IMR-90 (cell line): Measurements from ENCODE around the gene ATOH8. TPM values are rescaled to one million over a fixed set of nuclear protein-coding genes. Genes with fewer than 3 reads are reported as not detected.

ENCODE experiments used
- ATAC-seq: fragments of 200-7000 bp; cut with Tn5 transposase; 2 replicates; pipeline ENCODE4 v1.9.1; 2020; ENCODE audit warnings: low read depth, mild to moderate bottlenecking, moderate library complexity
- BruUV-seq: library from RNA; stranded (reverse); fragments of 400-500 nt; replicated peaks from 2 replicates; lab custom pipeline; 2021; lab: Mats Ljungman, UMichigan
- CTCF ChIA-PET: fragments of 300-600 bp; formaldehyde crosslinking; extraction: SDS; loops from one replicate; lab custom pipeline; 2021; ENCODE audit warnings: antibody characterized with exemption; lab: Yijun Ruan, JAX
- POLR2A ChIA-PET: fragments of 300-600 bp; sonication (Branson Sonifier 250); formaldehyde crosslinking; loops from one replicate; lab custom pipeline; 2022; ENCODE audit warnings: antibody characterized with exemption; ENCODE audit not compliant: unreplicated experiment; lab: Charles Lee
- DNase-seq: peaks from one replicate; pipeline ENCODE4 v3.0.0; 2013
- H2AFZ ChIP-seq: replicated peaks from 2 replicates; pipeline ENCODE3; 2013; ENCODE audit warnings: low read length, mild to moderate bottlenecking; ENCODE audit not compliant: poor library complexity
- H2AK5ac ChIP-seq: 2 replicates; pipeline ENCODE4 v1.6.1; 2013; ENCODE audit warnings: low read depth, low read length, inconsistent platforms
- H2AK9ac ChIP-seq: replicated peaks from 2 replicates; pipeline ENCODE3; 2013; ENCODE audit warnings: mild to moderate bottlenecking, low read depth, low read length, moderate library complexity; ENCODE audit not compliant: poor library complexity
- H2BK120ac ChIP-seq: 2 replicates; pipeline ENCODE4 v1.6.1; 2013; ENCODE audit warnings: low read depth, low read length, inconsistent platforms
- H2BK15ac ChIP-seq: 3 replicates; pipeline ENCODE4 v1.6.1; 2013; ENCODE audit warnings: low read depth, low read length, inconsistent platforms
- H2BK20ac ChIP-seq: 2 replicates; pipeline ENCODE4 v1.6.1; 2013; ENCODE audit warnings: low read depth, mild to moderate bottlenecking, inconsistent platforms, low read length, moderate library complexity
- H2BK5ac ChIP-seq: 2 replicates; pipeline ENCODE4 v1.6.1; 2013; ENCODE audit warnings: mild to moderate bottlenecking, low read depth, low read length, inconsistent platforms; ENCODE audit not compliant: poor library complexity, severe bottlenecking
- H3K14ac ChIP-seq: replicated peaks from 2 replicates; pipeline ENCODE4 v1.6.1; 2013; ENCODE audit warnings: low read depth, low read length, inconsistent platforms
- H3K18ac ChIP-seq: 2 replicates; pipeline ENCODE4 v1.6.1; 2013; ENCODE audit warnings: low read depth, low read length, control low read depth
- H3K23ac ChIP-seq: 2 replicates; pipeline ENCODE4 v1.6.1; 2013; ENCODE audit warnings: low read depth, low read length, inconsistent platforms
- H3K27ac ChIP-seq: 2 replicates; pipeline ENCODE4 v1.5.1; 2013; ENCODE audit warnings: mild to moderate bottlenecking, control low read depth, low read length; ENCODE audit not compliant: insufficient read depth
- H3K27me3 ChIP-seq: 2 replicates; pipeline ENCODE4 v1.6.1; 2013; ENCODE audit warnings: low read length; ENCODE audit not compliant: control insufficient read depth, insufficient read depth
- H3K36me3 ChIP-seq: 2 replicates; pipeline ENCODE4 v1.6.1; 2013; ENCODE audit warnings: low read length, mixed read lengths; ENCODE audit not compliant: control insufficient read depth, insufficient read depth
- H3K4ac ChIP-seq: 2 replicates; pipeline ENCODE4 v1.6.1; 2013; ENCODE audit warnings: low read depth, low read length, inconsistent platforms
- H3K4me1 ChIP-seq: 2 replicates; pipeline ENCODE4 v1.6.1; 2013; ENCODE audit warnings: low read length, mixed read lengths; ENCODE audit not compliant: control insufficient read depth, insufficient read depth
- H3K4me2 ChIP-seq: 2 replicates; pipeline ENCODE4 v1.6.1; 2013; ENCODE audit warnings: low read depth, mild to moderate bottlenecking, control low read depth, low read length, moderate library complexity
- H3K4me3 ChIP-seq: 2 replicates; pipeline ENCODE4 v1.5.1; 2013; ENCODE audit warnings: low read depth, mild to moderate bottlenecking, control low read depth, low read length, moderate library complexity; ENCODE audit not compliant: insufficient read depth
- H3K56ac ChIP-seq: 2 replicates; pipeline ENCODE4 v1.6.1; 2013; ENCODE audit warnings: low read length, inconsistent platforms; ENCODE audit not compliant: insufficient read depth; ENCODE audit errors: extremely low read depth
- H3K79me1 ChIP-seq, 2 experiments: 2 replicates each; pipeline ENCODE4 v1.6.1; 2013; ENCODE audit warnings: low read length in 2 of 2, inconsistent platforms in 1 of 2, low read depth in 1 of 2
- H3K9ac ChIP-seq: 2 replicates; pipeline ENCODE4 v1.6.1; 2013; ENCODE audit warnings: low read depth, low read length, control low read depth
- H3K9me1 ChIP-seq: 2 replicates; pipeline ENCODE4 v1.6.1; 2013; ENCODE audit warnings: low read length, inconsistent platforms; ENCODE audit not compliant: insufficient read depth
- H3K9me3 ChIP-seq: 2 replicates; pipeline ENCODE4 v1.6.1; 2013; ENCODE audit warnings: low read length; ENCODE audit not compliant: control insufficient read depth, insufficient read depth
- H4K20me1 ChIP-seq: 2 replicates; pipeline ENCODE4 v1.6.1; 2013; ENCODE audit warnings: low read length, inconsistent platforms; ENCODE audit not compliant: insufficient read depth
- H4K5ac ChIP-seq: 2 replicates; pipeline ENCODE4 v1.6.1; 2013; ENCODE audit warnings: mild to moderate bottlenecking, low read depth, low read length, control low read depth
- H4K8ac ChIP-seq, 2 experiments: 2 replicates each; pipeline ENCODE4 v1.6.1; 2013; ENCODE audit warnings: low read depth in 2 of 2, low read length in 2 of 2, control low read depth in 1 of 2, inconsistent platforms in 1 of 2
- H4K91ac ChIP-seq: 2 replicates; pipeline ENCODE4 v1.6.1; 2013; ENCODE audit warnings: low read depth, low read length, inconsistent platforms; ENCODE audit not compliant: insufficient read depth
- CEBPB ChIP-seq: IDR thresholded peaks from 2 replicates; pipeline ENCODE4 v1.6.1; 2012; ENCODE audit warnings: low read depth, low read length, improper control_type of control experiment
- RAD21 ChIP-seq: IDR thresholded peaks from 2 replicates; pipeline ENCODE4 v1.6.1; 2012; ENCODE audit warnings: low read length, improper control_type of control experiment
- WGBS, 2 experiments: methylation state at CpG; one replicate each; pipeline versions ENCODE4 v1.1.5 to v1.1.7; 2013; ENCODE audit warnings: missing lambda C conversion rate in 2 of 2; ENCODE audit not compliant: insufficient read length in 1 of 2; ENCODE audit errors: extremely low coverage in 2 of 2; 5-methylcytosine and 5-hydroxymethylcytosine counted together
- dilution Hi-C: fragments of 300-500 bp; cut with HindIII; formaldehyde crosslinking; loops from one replicate; pipeline ENCODE4 v1.14.3; 2018; ENCODE audit warnings: low sequenced_read_pairs; ENCODE audit not compliant: unreplicated experiment
- in situ Hi-C: fragments of 300-500 bp; cut with MboI; formaldehyde crosslinking; loops from 3 replicates; pipeline ENCODE4 v1.14.3; 2019; ENCODE audit warnings: low sequenced_read_pairs, inconsistent platforms, mixed read lengths
- intact Hi-C: fragments of 100-400 bp; cut with micrococcal nuclease; formaldehyde crosslinking; loops from 2 replicates; pipeline ENCODE4 v1.10.0; 2022
- polyA plus RNA-seq, 3 experiments: library from polyadenylated mRNA; depleted of rRNA; stranded (reverse); fragments of >200 nt; gene quantifications; 2 replicates each; pipeline ENCODE4 v1.2.3, GENCODE V29; 2012; ENCODE audit warnings: low replicate concordance in 1 of 3
- total RNA-seq: library from RNA; depleted of rRNA; stranded (reverse); fragments of >200 nt; gene quantifications from 2 replicates; pipeline ENCODE4 v1.2.3, GENCODE V29; 2012

Gene ATOH8
- total and polyA plus RNA-seq, 2 of the 4 experiments (the other 2 are of a cell fraction): 7.9 to 9.0 TPM

DNA sequence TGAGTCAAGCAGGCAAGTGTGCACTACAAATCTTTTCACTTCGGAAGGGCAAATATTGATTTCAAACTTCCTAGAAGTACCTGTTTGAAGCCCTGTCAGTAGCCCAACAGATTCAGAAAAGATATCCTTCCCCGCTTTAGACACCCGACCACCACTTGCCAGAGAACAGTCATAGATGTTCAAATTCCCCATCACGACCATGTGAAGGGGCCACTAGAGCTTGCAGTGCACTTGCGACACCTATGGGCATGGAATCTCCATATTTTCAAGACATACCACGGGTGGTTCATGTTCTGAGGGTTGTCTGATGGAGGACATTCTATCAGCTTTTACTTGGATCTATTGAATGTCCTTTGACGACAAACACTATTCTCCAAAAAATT lies 35.8 kb upstream of the ATOH8 start:
- Histone ChIP-seq H3K27me3 (peaks cover 14% of the 10 kb centered on the region), H3K36me3 (no peaks in the 10 kb centered on the region), H3K4me3 (no peak overlapping the region), H2AK9ac (no peak overlapping the region), H4K8ac (no peak overlapping the region), H3K27ac (no peak overlapping the region), H2BK20ac (no peak overlapping the region), H4K5ac (no peak overlapping the region), H3K9ac (no peak overlapping the region), H2AK5ac (no peak overlapping the region), H3K4ac (no peak overlapping the region), H4K20me1 (no peaks in the 10 kb centered on the region), H3K4me1 (no peaks in the 10 kb centered on the region), H3K18ac (no peak overlapping the region), H3K79me1 (no peaks in the 10 kb centered on the region), H4K91ac (no peak overlapping the region), H3K9me1 (0 out of 2 replicates have a peak, but pooled peaks cover 3% of the 10 kb centered on the region), H3K23ac (no peak overlapping the region), H3K4me2 (no peak overlapping the region), H2BK5ac (no peak overlapping the region), H3K14ac (no peak overlapping the region), H3K9me3 (no peaks in the 10 kb centered on the region; the same call in 1 of the 2 replicates), H2AFZ (no peak overlapping the region), H2BK120ac (no peak overlapping the region), H2BK15ac (no peak overlapping the region), H3K56ac (no peak overlapping the region)
- DNase-seq: no peak
- dilution Hi-C loops: no loop called here
- ChIA-PET CTCF (no interaction called here), POLR2A (no interaction called here)
- 100% methylated on average over 1 of the region's 7 CpGs; no CpG with 5 or more reads in 1 of the 2 experiments for WGBS, 2 experiments
- BruUV-seq: no TSS peak
- intact Hi-C loops: no loop called here
- 0 out of 2 replicates have a peak, but pooled peaks have one; percentile 36 for ATAC-seq
- TF ChIP-seq RAD21 (peak; percentile 6; the same call in 1 of the 2 replicates), CEBPB (no peak)
- in situ Hi-C loops: no loop called here
